ENCODE data around the gene TGFBR3. TPM values are rescaled to one million over a fixed set of nuclear protein-coding genes. Genes with fewer than 3 reads are reported as not detected.

Gene TGFBR3
- total and polyA plus RNA-seq, 2 of the 8 experiments (the other 6 are each of a cell fraction or from before 2014, with no cell fraction given): 2.0 to 6.1 TPM

DNA sequence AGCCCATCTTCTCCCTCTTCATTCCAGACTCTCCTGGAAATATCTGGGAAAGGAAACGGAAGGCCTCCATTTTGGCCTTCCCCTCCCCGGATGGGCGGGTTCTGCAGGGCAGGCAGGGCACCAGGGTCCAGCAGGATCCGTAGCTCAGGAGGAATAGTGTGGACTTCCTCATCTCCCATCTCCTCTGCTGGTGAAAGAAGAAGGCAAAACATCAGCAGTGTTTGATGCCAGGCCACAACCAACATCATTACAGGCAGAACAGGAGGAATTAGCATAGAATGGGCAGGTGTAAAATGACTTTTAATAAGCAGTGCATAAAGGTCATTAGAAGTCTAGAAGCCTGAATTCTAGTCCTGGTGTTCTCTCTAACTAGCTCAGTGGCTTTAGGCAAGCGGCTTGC, 165.9 kb downstream of the TGFBR3 start (continued):
- TF ChIP-seq SP1 (IDR thresholded peaks at IDR 0.05; ENCODE audit: low read depth, low read length) (no peak), SAP30 (IDR thresholded peaks at IDR 0.05; ENCODE audit: insufficient read depth, insufficient replicate concordance, low read length) (no peak), SP4 (IDR thresholded peaks at IDR 0.05; ENCODE audit: low read length) (no peak), GTF2F1 (IDR thresholded peaks at IDR 0.05; ENCODE audit: borderline replicate concordance, low read depth, low read length) (no peak), GABPA (IDR thresholded peaks at IDR 0.05; ENCODE audit: borderline replicate concordance, insufficient read depth, low read length) (no peak), KDM1A (IDR thresholded peaks at IDR 0.05; ENCODE audit: borderline replicate concordance, low read length) (no peak), SRF (IDR thresholded peaks at IDR 0.05; ENCODE audit: low read depth, low read length) (no peak), POLR2A (IDR thresholded peaks at IDR 0.05; ENCODE audit: control extremely low read depth in 1 of 2, low read depth in 2 of 2, low read length in 2 of 2) (no peak)

Measured in H1 (cell line).